ACHN (cell line): ENCODE data around the gene PTPRG.
A peak's percentile ranks its signal among the peaks of the same experiment; 100 is the strongest.

Experiments used
- DNase-seq: peaks from one replicate; pipeline ENCODE4 v3.0.0-alpha.2; 2015
- in situ Hi-C: cut with HindIII; loops from 2 replicates; pipeline ENCODE4 v1.10.0; 2017; ENCODE audit warnings: low sequenced_read_pairs, low pct_ligation_motif_present, low pct_unique_long_range_greater_than_20kb

The PTPRG gene

DNA sequence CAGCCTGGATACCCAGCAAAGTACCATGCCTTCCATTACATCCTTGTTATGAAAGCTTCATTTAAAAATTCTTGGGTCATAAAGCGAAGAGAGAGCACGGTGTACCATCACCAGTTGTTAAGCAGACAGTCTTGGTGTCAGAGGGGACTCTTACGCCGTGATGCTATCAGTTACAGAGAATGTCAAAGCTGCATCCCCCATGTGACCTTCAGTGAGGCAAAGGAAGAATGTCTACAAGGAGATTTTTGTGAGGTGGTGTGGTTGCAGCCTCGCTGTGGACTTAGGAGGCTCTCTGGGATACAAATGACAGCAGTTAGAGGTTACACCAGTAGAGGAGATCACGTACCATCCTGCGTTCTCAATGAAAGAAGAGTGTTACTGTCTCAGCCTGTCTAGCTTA is 533.7 kb downstream of the PTPRG start:
- DNase-seq: no peak
- in situ Hi-C loops: no loop called here

DNA sequence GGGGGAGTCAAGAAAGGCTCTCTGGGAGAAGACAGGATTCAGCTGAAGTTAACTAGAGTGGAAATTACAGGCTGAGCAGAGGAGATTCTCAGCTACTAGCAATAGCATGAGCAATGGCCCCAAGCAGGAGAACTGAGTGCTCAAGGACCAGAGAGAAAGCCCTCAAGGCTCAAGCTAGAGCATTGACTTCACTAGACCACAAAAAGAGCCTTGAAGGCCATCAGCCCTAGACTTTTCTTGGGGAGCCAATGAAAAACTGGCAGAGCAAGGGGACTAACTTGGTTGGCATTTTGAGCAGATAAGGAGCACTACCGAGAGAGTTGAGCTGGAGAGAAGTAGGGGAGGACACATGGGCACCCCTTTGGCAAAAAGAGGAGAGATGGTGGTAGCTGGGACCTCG is 534.4 kb downstream of the PTPRG start:
- no peak for DNase-seq
- in situ Hi-C loops: no loop called here

DNA sequence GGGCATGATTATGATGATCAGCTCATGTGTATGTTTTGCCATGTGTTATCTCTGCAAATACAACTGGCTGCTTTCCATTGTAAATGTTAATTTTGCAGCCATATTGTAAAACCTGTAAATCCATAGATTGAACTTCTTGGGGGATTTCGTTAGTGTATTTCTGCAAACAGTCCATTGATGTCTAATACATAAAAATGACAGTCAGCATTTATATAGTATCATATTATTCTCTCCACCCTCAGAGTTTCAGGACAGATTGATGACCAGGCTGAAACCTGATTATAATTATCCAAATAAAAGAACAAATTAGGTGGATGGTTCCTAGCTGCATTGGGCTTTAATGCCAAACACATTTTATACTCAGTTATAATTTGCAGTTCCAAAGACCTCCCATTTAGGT is 535.1 kb downstream of the PTPRG start:
- in situ Hi-C loops: no loop called here
- no peak for DNase-seq

DNA sequence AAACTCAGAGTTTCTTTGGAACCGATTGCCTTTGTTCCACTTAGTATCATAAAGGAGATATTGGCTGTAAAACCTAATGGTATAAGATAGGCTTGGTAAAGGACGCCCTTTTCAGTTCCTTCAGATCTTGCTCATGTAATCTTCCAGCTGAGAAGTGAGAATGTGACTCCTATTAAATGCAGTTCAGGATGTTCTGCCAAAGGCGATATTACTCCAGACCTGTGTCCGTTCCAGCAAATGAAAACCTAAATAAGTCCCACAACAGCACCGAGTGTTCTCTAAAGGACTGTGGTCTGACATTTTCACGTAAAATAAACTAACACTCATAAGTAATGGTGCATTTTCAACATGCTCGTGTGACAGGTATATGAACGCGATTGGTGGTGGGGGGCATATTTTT is 535.8 kb downstream of the PTPRG start:
- in situ Hi-C loops: no loop called here
- DNase-seq: no peak

DNA sequence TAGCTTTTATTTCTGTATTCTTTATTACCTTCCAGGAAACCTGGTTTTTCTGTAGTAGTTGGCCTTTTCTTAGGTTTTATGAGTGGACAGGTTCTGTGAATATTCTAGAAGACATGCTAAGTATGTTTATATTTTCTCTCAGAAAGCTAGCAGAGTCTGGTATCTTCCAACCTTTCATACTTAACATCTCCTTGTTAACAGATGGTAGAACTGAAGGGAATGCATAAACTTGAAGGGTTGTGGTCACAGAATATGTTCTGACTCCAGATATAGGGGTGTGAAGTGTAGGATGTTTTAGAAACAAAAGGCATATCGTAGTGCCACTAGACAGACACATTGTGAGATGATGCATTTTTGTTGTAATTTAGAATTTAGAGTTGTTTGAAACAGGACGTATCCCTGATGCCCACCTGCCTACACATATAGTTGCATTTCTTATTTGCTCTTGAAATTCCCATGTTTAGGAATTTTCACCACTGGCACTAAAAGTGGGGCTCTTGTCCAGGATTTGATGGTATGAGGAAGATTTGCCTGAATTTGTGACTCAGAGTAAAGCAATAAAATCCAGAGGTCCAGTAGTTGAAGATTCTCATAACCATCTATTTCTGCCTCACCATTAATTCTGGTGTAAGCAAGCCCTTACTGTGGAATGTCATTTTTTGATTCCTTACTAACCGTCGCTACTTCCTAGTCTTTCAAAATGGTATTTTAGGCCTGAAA is 537.4 kb downstream of the PTPRG start:
- in situ Hi-C loops: no loop called here
- no peak for DNase-seq

DNA sequence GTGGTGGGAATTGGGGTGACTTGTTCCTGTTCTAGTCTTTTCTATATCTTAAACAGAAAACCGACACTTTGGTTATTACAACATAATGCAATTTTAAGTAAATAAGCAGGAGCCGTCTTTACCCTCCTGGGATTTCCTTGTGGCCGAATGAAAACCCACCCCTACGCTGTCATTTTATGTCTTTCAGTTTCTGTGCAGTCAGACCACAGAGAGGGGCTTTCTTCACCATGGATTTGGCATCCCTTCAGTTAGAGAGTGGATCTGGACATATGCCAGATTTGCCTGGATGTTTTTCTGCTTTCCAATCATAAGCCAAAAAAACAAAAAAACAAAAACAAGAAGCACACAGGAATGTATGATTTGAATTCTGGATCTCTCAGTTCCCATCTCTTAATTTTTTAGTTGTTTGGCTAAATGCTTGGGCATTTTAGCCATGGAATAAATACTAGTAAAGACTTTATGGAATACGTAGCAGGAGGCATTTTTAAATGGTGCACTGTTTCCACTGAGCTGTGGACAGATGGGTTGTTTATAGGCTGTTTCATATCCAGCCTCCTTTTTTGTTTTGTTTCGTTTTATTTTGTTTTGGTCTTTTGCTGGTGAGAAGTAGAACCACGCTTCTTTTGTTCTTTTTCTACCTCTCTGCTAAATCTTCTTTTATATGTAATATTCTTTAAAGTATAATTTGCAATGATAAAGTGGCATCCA is 539.1 kb downstream of the PTPRG start:
- DNase-seq: no peak
- in situ Hi-C loops: no loop called here

DNA sequence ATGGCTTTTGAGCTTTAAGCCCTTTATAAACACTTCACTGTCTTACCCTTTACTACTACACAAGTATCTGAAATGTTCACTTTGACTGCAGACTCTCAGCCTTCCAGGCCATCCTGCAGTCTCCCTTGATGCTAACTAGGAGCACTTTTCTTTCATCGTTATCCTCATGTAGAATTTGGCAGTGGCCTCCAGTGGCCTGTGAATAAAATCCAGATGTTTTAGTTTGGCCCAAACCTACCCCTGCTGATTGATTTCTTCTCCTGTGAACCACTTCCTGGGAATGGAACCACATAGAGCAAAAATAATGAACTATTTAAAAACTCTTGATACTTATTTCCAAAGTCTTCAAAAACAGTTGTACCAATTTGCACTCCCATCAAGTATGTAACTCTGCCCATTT is 540.1 kb downstream of the PTPRG start:
- in situ Hi-C loops: no loop called here
- no peak for DNase-seq

DNA sequence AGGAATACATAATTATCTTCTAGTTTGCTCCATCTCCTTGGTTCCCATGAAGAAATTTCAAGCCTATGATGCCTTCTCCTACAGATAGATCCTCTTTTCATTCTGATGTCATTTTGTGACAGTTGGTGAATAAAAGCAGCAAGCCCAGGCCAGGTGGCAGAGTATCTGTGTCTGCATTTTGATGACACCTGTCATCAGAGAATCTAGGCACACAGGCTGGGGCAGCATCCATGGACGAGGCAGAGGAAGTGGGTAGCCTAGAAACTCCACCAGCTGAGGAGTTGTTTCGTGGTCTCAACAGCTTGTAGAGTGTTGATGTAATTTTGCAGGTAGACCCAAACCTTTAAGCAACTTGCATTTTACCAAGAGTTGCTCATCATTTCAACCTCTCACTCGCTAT is 542.2 kb downstream of the PTPRG start:
- in situ Hi-C loops: no loop called here
- no peak for DNase-seq

DNA sequence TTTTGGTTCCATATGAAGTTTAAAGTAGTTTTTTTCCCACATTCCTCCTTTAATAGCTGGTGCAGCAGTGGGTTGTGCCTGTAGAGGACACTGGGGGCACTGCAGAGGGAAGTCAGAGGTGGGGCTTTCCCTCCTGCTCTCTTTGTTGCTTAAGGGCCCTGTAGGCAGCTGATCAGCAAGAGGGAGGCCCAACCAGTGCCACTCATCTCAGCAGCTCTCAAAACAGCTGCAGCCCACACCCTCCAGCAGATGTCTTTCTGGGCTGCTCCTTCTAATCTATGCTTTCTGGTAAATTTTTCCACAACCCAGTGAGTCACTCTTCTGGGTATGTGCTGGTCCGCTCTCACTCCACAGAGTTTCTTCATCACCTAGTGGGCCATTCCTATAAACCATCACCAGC is 548.2 kb downstream of the PTPRG start:
- in situ Hi-C loops: no loop called here
- peak; percentile 42 for DNase-seq

DNA sequence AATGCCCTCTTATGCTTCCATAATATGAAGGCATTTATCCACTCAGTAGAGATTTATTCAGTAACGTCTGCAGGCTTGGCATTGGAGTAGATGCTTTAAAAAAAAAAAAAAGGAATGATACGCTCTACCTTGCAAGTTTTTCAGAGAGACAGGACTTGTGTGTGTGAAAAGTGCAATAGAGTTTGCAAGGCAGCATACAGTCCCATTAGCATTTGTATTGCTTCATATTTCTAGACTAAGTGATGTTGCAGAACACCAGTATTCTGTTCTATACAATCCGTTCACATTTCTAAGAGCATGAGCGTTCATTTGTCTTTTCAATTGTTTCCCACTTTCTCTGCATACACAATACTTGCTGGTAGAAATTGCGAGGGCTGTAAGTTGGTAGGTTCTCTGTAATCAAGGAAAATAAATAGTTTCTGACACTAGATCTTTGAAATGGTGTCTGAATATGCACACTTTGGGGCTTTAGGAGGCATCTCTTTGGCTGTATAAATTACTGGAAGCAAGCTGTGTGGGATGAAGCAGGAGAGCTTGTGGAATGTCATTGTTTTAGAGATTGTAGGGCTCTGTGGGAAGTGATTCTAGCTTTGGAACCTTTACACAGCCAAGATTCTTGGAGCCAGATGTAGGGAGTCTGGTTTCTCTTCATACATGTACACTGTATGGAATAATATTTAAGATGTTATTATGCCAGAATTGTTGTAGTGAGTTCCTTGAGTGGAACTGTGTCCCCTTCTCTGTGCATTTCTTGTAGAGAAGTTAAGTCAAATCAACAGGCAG is 549.3 kb downstream of the PTPRG start:
- in situ Hi-C loops: no loop called here
- DNase-seq: no peak

DNA sequence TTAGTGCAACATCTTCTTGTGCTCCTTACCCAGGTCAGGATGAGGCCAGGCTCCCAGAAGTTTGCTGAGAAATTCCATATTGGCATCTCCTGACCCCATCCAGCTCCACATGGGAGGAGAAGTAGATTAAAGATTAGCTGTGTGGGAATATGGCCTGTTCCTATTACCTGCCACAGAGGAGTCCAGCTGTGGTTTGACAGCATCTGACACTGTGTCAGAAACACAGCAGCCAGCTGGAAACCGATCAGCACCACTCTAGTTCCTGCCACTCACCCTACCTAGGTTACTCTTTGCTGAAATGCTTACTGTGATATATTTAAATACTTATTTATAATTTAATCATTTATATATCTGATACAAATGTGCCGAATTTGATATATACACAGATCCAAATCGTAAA is 551.7 kb downstream of the PTPRG start:
- no peak for DNase-seq
- in situ Hi-C loops: no loop called here

DNA sequence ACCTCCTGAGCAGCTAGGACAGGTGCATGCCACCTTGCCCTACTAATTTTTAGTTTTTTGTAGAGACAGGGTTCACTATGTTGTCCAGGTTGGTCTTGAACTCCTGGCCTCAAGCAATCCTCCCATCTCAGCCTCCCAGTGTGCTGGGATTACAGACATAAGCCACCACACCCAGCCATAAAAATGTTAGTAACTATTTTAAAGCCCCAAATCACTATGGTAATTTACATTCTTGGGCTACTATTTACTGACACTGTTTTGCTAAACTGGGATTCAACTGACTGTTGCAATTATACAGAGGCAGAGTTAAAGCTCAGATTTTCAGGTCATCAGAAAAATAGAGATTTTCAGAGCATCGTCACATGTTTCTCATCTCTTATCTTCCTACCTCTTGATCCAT is 553.4 kb downstream of the PTPRG start:
- in situ Hi-C loops: no loop called here
- DNase-seq: no peak

DNA sequence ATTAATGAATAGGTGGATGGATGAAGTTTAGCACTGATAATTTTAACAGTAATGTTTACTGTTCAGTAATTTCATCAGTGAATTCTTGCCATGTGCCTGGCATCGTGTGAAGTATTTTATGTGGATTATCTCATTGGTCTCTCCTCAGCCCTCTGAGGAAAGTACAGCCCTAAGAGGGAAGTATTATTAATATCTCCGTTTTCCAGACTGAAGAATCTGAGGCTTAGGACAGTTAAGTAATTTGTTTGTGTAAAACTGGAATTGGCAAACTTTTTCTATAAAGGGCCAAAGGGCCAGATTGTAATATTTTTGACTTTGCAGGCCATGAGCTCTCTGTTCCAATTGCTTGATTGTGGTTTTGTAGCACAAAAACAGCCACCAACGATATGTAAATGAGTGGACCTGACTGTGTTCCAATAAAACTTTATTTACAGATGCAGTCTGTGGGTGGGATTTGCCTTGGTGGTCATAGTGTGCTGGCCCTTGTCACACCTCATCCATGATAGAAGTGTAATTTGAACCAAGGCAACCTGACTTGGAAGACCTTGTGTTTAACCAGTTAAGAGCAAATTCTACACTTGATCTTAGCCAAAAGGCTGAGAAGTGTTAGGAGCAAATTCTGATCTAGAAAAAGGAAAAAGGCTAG is 556.7 kb downstream of the PTPRG start:
- DNase-seq: no peak
- in situ Hi-C loops: no loop called here

DNA sequence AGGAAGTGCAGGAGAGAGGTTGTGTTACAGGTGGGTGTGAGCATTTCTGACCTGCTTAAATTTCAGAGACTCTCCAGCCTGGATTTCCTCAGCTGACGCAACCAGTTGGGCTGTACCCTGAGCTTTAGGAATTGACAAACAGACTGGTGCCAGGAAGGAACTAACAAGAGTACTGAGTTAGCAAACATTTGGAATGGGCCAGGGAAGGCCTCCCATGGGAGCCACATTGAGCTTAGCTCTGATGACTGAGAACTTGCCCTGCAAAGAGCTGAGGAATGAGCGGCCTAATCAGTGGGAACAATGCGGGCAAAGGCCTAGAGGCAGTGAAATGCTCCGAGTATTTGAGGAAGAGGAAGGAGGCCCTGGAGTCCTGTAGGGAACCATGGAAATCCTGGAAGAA is 557.8 kb downstream of the PTPRG start:
- in situ Hi-C loops: no loop called here
- no peak for DNase-seq

DNA sequence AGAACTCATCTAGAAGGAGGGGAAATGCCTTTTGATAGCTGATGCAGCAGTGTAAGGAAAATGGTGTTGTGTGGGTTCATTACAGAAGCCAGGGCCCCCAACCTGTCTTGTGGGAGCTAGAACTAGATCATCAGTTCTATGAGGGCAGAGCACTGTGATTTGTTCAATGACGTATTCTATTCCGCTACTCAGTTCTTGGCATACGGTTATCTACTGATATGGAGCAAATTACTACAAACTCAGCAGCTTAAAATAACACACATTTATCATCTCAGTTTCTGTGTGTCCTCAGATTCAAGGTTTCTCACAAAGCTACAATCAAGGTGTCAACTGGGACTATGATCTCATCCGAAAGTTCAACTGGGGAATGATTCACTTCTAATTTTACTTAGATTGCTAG is 561.4 kb downstream of the PTPRG start:
- in situ Hi-C loops: no loop called here
- no peak for DNase-seq

DNA sequence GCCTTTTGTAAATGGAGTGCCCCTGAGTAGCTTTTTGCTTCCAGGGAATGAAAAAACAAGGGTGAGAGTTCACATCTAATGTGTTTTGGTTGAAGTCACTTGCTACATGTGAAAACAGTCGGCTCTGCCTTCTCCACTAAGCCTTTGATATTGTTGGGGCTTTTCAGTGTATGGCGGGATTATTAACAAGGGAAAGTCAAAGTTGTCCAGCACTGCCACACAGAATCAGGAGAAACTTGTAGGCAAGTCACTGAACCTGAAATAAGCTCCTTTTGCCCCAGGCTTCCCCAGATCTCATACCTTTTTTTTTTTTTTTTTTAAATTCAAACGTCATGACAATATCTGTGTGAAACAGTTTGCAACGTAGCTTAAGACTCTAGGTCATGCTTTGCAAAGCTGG is 564.0 kb downstream of the PTPRG start:
- in situ Hi-C loops: no loop called here
- DNase-seq: no peak

DNA sequence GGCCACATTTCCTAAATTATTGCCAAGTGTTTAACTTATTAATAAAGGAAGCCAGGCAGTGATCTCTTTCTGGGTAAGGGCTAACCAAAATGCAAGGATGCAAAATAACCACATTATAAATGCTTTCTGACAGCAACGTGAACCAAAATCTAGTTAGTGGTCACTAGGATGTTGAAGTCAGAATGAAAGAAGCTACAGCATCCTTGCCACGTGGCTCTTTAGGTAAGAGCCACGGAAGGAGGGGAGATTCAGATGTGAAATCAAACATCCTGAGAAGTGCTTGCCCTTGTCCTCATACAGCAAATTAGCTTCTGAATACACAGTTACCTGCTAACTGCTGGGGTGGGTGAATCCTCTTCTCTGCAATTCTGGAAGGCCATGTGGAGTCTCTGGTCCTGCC is 565.7 kb downstream of the PTPRG start:
- in situ Hi-C loops: no loop called here
- DNase-seq: no peak

DNA sequence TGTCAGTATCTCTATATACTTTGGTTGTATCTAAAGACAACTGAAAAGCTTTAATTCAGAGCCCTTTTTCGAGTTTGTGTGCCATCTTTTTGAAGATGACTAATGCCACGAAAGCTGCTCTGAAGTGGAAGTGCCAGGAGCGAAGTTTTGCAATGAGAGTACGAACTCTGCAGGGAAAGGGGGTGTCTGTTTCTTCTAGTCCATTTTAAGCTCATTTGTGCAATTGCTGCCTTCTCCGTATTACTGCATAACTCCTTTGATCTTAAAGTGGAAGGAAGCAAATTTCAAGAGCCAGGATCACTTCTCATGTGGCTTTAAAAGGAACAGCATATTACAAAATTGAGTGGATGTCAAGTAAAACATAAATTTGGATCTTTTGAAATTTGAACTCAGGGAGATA is 566.7 kb downstream of the PTPRG start:
- no peak for DNase-seq
- in situ Hi-C loops: no loop called here

DNA sequence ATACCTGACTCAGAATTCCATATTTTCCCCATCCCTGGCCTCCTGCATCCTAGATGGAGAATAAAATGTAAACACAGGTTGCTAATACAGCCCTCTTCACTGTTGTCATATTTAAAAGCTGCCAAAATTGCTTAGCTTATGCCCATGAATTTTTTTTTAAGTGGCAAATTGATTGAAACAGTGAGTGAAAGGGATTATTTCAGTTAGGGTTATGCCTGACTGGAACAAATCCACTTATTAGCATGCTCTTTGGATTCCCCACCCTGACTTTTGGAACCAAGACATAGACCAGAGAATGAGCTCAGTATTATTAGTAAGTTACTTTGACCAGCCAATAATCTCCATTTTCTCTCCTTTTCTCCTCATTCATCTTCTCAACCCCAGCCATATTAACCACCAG is 567.3 kb downstream of the PTPRG start:
- no peak for DNase-seq
- in situ Hi-C loops: no loop called here
